Left renal cortex interstitium (tissue), 4 donors: Measurements from ENCODE around the gene LBP. TPM values are rescaled to one million over a fixed set of nuclear protein-coding genes. Genes with fewer than 3 reads are reported as not detected.
"Not testable (repeated sequence)": the region's sequence is repeated elsewhere in the genome, so short reads cannot be mapped to it uniquely, and the experiment has no call there.

Experiments used
- DNase-seq, 4 donors: peaks; one replicate each; pipeline ENCODE4 v3.0.0-alpha.2; 2013; ENCODE audit warnings: low read depth in 4 of 4, low spot score in 2 of 4, missing footprints in 1 of 4
- polyA plus RNA-seq, 4 donors: library from polyadenylated mRNA; unstranded; fragments of 120-200 nt; gene quantifications; one replicate each; pipeline ENCODE4 v1.2.1, GENCODE V29; 2013; ENCODE audit not compliant: insufficient read length in 4 of 4

Gene LBP
- polyA plus RNA-seq, 4 donors: 0.23 TPM; not detected in 3

DNA sequence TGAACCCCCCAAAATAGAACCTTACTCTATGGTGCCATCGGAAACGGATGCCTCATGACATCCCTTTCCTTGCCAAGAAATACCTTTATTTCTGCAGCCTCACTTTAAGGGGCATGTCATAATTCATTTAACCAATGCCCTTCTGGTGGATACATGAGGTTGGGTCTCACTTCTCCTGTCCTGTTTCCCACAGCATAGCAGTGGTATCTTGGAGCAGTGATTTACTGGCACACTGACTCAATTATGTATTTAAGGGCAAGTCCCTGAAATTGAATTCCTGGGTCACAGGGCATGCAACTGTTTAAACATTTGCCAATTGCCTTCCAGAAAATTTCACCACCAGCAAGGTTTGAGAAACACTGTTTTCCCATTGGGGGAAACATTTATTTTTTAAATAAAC is 639 bp upstream of the LBP start:
- DNase-seq: no peak

DNA sequence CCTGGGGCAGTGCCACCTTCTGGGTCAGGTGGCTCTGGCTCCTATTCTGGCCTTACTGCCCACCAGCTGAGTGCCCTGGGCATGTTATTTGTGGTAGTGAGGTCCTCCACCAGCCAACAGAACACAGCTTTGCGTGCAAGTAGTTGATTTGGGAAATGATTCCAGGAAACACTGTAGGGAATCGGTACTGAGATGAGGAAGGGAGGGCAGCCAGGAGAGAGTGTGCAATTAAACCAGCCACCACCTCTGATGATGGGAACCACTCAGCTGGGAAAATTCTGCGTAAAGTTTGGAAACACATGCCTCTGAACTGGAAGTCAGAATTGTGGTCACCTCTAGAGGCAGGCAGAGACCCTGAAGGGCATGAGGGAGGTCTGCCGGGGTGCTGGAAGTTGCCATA is 459 bp downstream of the LBP start:
- no peak for DNase-seq

DNA sequence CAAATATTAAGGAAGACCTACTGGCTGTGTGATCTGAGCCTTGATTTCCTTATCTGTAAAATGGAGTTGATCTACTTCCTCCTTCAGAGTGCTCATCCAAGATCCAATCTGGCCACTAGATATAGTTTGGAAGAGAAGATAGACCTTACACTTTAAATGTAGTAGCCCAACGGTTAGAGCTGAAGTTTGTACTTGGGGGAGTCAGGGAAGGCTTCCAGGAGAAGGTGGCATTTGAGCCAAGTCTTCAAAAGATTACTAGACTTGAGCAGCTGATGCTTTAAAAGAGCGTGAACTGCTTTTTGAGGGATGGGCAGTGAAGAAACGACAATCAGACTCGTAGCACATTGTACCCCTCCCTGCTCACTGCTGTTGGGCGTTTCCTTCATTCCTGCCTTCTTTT is 3.6 kb downstream of the LBP start:
- no peak for DNase-seq

DNA sequence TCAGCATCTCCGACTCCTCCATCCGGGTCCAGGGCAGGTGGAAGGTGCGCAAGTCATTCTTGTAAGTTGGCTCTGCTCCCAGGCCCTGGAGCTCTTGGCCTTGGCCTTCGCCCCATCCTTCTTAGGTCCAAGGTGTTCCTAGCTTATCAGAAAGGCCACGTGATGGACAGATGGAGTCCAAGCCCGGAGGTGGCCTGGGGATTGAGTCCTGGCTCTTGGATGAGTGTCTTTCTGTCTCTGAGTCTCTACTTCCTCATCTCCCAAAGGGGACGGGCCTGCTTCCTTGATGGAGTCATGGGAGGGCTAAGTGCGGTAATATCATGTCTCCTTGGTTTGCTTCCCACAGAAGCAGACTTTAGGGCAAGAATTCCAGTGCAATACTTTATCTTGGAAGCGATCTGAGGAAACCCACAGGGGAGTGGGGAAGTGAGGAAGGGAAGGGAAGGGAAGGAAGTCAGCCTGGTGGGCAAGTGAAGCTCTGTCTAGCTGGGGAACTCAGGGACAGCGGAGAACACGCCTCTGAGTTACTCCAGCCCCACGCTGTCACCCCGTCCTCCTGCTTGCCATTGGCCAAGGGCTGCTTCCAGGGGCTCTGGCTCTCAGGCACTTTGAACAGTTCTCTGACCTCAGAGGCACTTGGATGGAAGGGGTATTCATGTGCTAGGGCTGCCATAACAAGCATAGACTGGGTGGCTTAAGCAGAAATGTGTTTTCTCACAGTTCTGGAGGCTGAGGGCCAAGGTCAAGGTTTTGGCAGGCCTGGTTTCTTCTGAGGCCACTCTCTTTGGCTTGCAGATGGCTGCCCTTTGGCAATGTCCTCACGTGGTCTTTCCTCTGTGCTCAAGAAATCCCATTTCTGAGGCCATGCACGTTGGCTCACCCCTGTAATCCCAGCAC is 4.8 kb downstream of the LBP start:
- no peak for DNase-seq

DNA sequence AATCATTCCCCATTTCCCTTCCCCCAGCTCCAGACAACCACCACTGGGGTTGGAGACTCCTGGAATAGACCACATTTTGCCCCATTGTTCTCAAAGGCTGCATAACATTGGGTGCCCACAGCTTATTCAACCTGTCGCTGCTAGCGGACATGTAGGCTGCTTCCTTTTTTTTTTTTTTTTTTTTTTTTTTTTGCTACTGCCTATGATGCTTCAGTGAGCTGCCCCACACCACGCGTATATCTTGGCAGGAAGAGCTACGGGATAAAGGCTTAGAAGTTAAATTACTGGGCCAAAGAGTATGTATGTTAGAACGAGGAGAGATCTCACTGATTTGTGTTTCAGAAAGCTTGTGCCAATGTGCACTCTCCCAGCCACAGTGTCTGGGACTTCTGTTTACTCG is 7.0 kb downstream of the LBP start:
- DNase-seq: no peak

DNA sequence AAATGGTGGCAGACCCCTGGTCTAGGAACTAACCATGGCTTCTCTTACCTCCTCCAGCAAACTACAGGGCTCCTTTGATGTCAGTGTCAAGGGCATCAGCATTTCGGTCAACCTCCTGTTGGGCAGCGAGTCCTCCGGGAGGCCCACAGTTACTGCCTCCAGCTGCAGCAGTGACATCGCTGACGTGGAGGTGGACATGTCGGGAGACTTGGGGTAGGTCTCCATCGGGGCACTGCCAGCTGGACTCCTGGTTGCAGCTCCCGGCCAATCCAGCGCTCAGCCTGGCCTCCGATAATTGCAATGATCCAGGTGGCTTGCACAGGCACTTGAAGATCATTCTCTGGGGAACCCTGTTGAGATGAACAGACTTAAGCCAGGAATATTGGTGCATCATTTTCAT is 7.9 kb downstream of the LBP start:
- DNase-seq: no peak

DNA sequence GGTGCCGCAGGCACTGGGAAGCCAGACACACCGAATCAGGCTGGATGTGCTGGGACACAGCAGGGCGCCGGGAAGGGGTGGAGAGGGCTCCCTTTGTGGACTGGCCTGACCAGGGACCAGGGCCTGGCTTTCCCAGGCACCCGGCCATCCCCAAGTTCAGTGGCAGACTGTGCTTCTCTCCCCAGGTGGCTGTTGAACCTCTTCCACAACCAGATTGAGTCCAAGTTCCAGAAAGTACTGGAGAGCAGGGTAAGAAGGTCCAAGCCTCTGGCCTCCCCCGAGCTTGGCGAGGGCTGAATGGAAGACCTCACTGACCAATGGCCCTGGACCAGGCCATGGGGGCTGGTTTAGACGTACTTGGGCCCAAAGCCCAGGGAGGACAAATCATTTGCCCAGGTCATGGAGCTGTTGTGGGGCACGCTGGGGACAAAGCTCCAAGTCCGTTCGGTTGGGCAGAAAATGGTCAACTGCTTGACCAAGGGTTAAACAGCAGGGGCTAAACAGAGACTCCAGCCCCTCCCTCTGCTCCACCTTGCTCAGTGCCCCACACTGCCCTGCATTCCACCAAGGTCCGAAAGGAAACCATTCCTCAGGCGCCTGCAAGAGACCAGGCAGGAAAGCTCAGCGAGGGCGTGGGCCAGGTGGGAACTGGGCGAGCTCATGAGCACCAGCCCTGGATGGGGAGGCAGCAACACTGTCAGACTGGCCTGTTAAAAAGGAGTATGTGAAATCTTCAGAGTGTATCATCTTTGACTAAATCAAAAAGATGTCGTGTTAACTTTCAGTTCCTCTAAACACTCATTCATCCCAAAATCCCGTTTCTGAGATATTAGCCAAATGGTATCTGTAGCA is 9.1 kb downstream of the LBP start:
- DNase-seq: no peak

DNA sequence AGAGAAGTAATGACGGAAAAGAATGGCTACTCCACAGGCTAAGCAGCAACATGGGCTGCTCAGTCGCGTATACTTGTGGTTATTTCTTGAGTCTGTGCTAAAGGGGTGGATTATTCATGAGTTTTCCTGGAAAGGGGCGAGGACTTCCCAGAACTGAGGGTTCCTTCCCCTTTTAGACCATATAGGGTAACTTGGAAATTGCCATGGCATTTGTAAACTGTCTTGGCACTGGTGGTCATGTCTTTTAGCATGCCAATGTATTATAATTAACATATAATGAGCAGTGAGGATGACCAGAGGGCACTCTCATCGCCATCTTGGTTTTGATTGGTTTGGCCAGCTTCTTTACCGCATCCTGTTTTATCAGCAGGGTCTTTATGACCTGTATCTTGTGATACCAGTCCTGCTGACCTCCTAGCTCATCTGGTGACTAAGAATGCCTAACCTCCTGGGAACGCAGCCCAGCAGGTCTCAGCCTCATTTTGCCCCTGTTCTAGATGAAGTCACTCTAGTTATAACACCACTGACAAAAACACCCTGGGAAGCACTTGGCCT is 11.4 kb downstream of the LBP start:
- no peak for DNase-seq

DNA sequence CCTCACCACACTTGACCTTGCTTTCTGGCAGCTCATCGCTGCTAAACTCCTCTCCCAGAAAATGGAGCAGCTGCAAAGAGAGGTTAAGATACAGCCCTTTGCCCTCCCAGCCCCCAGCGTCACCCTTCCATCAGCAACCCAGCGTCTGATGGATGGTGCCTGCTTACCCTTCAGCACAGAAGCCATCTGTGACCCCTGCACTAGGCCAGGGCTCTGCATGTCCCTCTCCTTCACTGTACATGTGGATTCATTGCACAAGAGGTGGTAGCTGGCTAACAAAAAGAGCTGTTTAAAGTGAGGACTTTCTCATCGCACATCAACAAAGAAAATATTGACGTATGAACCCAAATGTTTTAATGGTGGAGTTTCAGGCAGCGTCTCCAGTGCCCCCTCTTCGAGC is 12.3 kb downstream of the LBP start:
- no peak for DNase-seq

DNA sequence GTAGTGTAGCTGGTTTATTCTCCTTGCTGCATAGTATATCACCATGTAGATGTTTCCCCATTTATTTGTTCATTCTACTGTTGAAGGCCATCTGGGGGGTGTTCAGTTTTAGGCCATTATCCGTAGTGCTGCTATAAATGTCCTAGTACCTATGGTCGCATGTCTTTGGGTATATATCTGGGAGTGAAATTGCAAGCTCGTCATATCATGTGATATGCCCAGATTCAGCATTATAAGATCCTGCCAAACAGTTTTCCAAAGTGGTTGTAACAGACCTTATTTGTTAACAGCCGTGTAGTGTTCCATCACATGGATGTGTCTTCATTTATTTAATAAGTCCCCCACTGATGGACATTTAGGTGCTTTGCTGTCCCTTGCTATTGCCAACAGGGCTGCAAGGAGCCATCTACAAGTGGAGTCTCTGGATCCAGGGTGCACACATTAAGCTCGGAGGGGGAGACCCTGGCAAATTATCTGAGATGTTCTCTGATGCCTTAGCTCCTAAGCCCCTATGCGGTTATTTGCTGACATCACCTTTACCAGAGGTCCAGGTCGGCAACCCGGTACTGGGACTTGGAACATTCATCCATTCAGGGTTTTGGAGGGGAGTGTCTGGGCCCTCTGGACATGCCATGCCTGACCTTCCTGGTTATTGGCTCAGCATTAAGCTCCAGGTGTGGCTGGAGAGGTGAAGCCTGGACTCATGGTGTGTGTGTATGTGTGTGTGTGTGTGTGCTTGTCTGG is 16.9 kb downstream of the LBP start:
- no peak for DNase-seq

DNA sequence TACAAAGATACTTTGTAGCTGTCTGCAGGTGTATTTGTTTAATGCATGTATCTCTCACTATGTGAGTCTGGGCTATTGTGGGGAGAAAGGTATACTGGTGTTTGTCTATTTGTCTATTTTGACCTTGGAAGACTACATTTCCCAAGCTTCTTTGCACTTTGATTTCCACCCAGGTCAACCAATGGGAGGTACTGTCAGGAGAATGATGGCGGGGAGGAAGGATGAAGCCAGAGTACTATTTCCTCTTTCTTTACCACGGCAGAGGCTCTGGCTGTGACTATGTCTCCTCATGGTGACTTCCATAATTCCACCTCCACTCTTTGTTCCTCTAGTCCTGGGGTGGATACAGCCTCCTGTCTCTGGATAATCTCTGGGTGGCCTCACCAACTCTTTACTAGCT is 23.1 kb downstream of the LBP start:
- no peak for DNase-seq

DNA sequence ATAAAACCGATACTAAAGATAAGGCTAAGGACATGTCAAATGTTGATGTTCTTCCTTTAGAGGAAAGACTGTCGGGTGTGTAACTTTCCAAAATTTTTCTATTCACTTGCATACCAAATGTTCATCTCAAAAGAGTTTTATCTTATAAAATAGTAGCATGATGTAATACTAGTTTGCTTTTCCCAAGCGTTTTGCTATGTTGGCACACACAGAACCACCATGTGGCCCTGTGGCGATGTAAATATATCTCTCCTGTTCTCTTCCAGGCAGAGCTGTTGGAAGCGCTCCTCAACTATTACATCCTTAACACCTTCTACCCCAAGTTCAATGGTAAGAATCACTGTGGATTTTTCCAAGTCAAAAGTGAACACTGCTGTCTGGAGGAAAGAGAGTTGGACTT is 26.5 kb downstream of the LBP start:
- no peak for DNase-seq

DNA sequence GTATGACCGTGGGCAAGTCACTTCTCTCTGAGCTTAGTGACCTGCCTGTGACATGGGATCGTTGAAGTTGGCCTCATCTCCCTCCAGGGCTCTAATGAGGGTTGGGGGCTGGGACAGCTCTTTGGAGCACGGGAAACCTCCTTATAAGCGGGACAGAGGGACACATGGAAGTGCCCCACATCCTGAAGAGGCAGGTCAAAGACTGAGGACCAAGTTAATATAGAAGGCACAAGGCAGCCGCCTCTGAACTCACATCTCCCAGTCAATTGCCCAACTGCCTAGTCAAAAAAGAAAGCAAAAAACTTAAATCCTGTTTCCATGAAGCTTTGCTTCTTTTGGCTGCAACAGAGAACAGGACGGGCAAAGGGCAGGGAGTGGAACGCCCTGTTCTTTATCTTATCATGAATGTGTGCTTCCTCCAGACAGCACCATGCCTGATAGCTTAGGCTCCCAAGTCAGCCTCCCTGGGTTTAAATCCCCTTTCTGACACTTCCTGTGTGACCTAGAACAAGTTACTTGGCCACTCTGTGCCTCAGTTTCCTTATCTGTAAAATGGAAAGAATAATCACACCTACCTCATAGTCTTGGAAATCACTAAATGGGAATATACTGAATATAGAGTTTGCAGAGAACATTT is 27.1 kb downstream of the LBP start:
- DNase-seq: no peak

DNA sequence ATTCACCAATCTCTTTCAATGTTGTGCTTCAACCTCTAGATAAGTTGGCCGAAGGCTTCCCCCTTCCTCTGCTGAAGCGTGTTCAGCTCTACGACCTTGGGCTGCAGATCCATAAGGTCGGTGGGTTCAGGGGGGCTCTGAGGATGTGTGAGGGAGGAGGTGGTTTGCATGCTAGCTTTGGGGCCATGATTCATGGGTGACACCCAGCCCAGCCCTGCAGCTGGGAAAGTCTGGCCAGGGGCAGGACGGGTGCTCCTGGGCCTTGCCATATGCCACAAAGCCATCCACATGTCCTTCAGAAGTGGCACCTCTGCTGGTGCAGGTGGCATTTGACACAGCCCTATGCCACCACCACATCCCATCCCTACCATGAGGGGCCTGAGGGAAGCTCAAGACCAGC is 27.6 kb downstream of the LBP start:
- DNase-seq: no peak

DNA sequence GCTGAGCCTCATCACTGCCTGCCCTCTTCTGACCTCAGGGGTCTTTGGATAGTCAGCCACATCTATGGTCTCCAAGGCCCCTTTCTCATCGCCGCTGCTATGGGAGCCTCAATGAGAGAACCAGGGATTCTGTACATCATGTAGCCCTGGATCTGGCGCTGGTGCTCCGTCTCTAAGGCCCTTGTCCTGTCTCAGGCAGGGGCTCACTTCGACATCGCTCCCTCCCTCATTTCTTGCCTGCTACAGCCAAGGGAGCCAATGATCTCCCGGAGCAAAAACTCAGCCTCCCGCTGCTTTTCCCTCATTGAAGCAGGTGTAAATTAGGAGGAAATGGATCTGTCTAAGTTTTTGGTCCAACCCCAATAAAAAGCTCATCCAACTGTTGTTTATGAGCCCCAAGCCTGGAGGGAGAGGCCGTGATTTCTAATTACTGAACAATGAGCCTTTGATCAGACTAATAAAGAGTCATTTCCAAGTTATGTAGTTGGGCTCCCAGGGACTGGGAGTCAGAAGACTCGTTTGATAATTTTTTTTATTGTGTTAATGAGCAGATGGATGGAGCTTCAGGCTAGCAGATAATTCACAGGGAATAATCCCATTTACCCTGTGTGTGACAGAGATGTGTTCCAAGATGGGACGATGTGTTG is 30.9 kb downstream of the LBP start:
- no peak for DNase-seq

DNA sequence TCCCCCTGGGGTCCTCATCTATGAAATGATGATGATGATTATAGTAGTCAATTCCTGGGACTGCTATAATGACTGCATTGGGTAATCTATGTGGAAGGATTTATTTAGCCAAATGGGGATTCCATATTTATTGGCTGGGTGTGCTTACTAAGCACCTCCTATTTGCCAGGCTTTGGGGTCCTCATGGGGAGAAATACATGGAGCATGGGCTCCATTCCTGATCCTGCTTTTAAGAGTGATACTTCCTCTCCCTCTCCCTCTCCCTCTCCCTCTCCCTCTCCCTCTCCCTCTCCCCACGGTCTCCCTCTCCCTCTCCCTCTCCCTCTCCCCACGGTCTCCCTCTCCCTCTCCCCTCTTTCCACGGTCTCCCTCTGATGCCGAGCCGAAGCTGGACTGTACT is 31.6 kb downstream of the LBP start:
- not testable (repeated sequence) for DNase-seq

DNA sequence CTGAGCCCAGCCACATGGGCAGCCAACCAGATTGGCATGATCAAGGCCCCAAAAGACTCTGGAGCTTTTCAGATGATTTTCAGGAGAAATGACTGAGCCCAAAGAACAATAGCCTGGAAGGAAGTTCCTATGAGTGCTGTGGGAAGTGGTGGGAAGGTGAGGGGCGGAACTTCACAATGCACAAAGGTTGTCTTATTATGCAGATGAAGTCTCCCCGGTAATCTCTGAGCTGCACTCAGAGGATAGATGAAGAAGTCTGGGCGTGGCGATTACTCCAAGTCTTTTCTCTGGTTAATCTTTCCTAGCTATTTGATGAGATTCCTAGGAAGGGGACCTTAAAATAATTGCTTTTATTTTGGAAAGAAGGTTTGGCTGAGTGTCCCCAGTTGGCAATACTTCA is 36.9 kb downstream of the LBP start:
- DNase-seq: no peak

DNA sequence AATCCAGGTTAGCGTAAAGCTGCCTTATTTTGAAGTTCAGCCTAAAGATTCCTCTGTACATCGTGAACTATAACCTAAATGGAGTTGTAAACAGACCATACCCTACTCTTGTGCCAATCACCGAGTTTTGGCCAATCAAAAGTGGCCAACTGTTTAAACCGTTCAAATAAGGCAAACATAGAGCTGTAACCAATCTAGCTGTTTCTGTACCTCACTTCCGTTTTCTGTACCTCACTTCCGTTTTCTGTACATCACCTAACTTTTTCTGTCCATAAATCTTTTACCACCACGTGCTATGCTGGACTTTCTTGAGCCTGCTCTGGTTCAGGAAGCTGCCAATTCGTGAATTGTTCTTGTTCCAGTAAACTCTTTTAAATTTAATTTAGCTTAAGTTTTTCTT is 39.7 kb downstream of the LBP start:
- DNase-seq: no peak

DNA sequence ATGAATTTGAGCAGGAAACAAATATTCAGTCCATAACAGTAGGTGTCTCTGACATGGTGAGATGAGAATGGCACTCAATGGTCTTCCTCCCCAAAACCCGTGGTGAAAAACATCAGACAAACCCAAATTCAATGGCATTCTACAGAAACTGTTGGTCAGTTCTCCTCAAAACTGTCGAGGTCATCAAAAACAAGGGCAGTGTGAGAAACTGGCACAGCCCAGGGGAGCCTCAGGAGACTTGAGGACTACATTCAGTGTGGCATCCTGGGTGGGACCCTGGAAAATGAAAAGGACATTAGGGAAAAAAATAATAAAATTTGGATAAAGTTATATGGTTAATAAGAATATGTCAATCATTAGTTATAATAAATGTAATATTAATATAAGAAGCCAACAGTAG is 40.6 kb downstream of the LBP start:
- no peak for DNase-seq

DNA sequence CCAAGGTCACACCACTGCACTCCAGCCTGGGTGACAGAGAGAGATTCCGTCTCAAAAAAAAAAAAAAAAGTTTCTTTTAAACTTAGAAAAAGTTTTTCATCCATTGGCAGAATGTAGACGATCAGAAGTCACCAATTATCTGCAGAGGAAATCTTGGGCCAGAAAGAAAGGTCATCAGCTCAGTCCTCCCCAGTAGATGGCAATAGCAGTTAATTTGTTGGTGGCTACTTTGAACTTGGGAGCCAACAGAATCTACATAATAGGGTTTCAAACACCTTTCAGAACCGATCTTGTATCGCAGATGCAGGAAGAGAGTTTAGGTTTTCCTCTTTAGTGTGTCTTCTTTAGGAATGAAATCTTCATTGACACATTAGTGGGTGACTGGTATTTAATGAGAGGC is 41.7 kb downstream of the LBP start:
- DNase-seq: no peak
